GM23338 (cell line): ENCODE measurements around the gene ATP9B. TPM values are rescaled to one million over a fixed set of nuclear protein-coding genes. Genes with fewer than 3 reads are reported as not detected.

Experiments
- CTCF ChIP-seq, 2 experiments: fragments of 200-600 bp in 1 of 2; sonication (generic) in 1 of 2; conservative IDR thresholded peaks; 2 replicates each; pipeline versions ENCODE4 v1.5.1 to v1.6.1; 2016 to 2017; ENCODE audit warnings: antibody characterized with exemption in 2 of 2, low read depth in 2 of 2, mild to moderate bottlenecking in 2 of 2, moderate library complexity in 1 of 2
- ETS1 ChIP-seq: IDR thresholded peaks from 2 replicates; pipeline ENCODE4 v1.6.1; 2016; ENCODE audit warnings: antibody characterized with exemption
- EZH2phosphoT487 ChIP-seq: fragments of 200-600 bp; sonication (generic); IDR thresholded peaks from one replicate; pipeline ENCODE4 v1.8.1; 2018; ENCODE audit warnings: antibody characterized with exemption; ENCODE audit not compliant: unreplicated experiment
- JUNB ChIP-seq: IDR thresholded peaks from one replicate; pipeline ENCODE4 v1.6.1; 2016; ENCODE audit warnings: antibody characterized with exemption; ENCODE audit not compliant: unreplicated experiment
- NANOG ChIP-seq: IDR thresholded peaks from 2 replicates; pipeline ENCODE4 v1.6.1; 2016; ENCODE audit warnings: antibody characterized with exemption, borderline replicate concordance
- STAT1 ChIP-seq: IDR thresholded peaks from one replicate; pipeline ENCODE4 v1.6.1; 2016; ENCODE audit warnings: antibody characterized with exemption; ENCODE audit not compliant: unreplicated experiment
- ZNF114 ChIP-seq: fragments of 250-450 bp; sonication (Bioruptor Pico); IDR thresholded peaks from 2 replicates; pipeline ENCODE4 v1.5.0; 2020; ENCODE audit warnings: mild to moderate bottlenecking, moderate library complexity
- ZNF331 ChIP-seq: fragments of 250-450 bp; sonication (Bioruptor Pico); IDR thresholded peaks from 2 replicates; pipeline ENCODE4 v1.5.0; 2020; ENCODE audit warnings: low read depth, mild to moderate bottlenecking, moderate library complexity
- ZNF462 ChIP-seq: fragments of 250-450 bp; sonication (Bioruptor Pico); IDR thresholded peaks from 2 replicates; pipeline ENCODE4 v1.5.0; 2020; ENCODE audit warnings: mild to moderate bottlenecking, moderate library complexity
- polyA plus RNA-seq: library from polyadenylated mRNA; unstranded; fragments of >200 nt; fragmentation: Nextera tagmentation; extraction: Ambion mirVana; gene quantifications from 2 replicates; pipeline ENCODE4 v1.2.1, GENCODE V29; 2016
- total RNA-seq: library from RNA; depleted of rRNA; stranded (reverse); fragments of >200 nt; shearing (Covaris generic); gene quantifications from 2 replicates; pipeline ENCODE4 v1.2.3, GENCODE V29; 2014

ATP9B gene
- total and polyA plus RNA-seq, 2 experiments from 2014 or later: 14.2 to 25.6 TPM

GRCh38 chr18:79410731-79411613 is 341.8 kb downstream of the ATP9B start (continued):
- no peak for TF ChIP-seq ZNF462
- no peak for TF ChIP-seq STAT1
- TF ChIP-seq ETS1: no peak
- TF ChIP-seq CTCF (conservative IDR thresholded peaks at IDR 0.05; ENCODE audit: low read depth in 2 of 2): no peak
- no peak for TF ChIP-seq JUNB
- TF ChIP-seq ZNF114 (CRISPR knock-in tag): no peak
- no peak for TF ChIP-seq ZNF331 (CRISPR knock-in tag)
- TF ChIP-seq EZH2phosphoT487: no peak
- TF ChIP-seq NANOG: no peak
